ENCODE data around the gene TFF3. TPM values are rescaled to one million over a fixed set of nuclear protein-coding genes. Genes with fewer than 3 reads are reported as not detected.

TFF3 gene
- total RNA-seq, 1 donor: not detected

DNA sequence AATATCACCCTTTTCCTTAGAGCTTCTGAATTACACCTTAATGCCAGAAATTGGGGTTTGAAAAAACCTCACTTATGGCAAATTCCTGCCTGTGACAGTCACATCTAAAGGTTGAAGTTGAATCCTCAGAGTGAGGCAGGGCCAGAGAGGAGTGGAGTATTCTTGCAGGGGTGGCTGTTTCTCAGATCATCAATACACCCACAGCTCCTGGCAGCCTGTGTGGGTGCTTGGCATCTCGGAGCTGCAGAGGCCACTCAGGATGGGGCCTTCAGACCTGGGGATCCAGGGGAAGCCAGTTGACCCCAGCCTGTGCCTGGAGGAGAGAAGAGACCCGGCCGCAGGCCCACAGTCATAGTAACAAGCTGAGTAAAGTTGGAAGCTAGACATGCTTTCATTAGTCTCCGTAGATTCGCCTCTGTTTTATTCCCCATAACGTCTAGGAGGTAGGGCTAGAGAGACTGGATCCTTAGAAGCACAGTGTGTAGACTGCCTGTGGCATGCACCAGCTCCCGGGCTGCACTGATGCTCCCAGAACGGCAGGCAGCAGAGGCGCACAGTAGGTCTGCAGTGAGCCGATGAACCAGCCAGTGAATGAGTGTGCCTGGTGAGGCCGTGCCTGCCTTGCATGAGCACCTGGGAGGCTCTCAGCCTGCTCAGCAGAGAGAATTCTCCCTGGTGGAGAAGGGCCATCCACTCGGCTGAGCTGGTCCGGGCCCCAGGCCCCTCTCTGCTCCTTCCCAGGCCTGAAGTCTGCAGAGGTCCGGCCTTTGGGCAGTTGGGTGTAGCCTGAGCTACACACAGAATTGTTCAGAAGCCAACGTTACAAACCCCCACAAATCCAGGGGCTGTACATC, 42.9 kb downstream of the TFF3 start:
- H3K4me3 ChIP-seq (ENCODE audit: low read depth, low read length): no peak overlapping the region
- DNase-seq (ENCODE audit: low read depth): no peak
- TF ChIP-seq, protein P1, sequence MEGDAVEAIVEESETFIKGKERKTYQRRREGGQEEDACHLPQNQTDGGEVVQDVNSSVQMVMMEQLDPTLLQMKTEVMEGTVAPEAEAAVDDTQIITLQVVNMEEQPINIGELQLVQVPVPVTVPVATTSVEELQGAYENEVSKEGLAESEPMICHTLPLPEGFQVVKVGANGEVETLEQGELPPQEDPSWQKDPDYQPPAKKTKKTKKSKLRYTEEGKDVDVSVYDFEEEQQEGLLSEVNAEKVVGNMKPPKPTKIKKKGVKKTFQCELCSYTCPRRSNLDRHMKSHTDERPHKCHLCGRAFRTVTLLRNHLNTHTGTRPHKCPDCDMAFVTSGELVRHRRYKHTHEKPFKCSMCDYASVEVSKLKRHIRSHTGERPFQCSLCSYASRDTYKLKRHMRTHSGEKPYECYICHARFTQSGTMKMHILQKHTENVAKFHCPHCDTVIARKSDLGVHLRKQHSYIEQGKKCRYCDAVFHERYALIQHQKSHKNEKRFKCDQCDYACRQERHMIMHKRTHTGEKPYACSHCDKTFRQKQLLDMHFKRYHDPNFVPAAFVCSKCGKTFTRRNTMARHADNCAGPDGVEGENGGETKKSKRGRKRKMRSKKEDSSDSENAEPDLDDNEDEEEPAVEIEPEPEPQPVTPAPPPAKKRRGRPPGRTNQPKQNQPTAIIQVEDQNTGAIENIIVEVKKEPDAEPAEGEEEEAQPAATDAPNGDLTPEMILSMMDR (IDR thresholded peaks at IDR 0.05; ENCODE audit: insufficient read depth, low read length): no peak

DNA sequence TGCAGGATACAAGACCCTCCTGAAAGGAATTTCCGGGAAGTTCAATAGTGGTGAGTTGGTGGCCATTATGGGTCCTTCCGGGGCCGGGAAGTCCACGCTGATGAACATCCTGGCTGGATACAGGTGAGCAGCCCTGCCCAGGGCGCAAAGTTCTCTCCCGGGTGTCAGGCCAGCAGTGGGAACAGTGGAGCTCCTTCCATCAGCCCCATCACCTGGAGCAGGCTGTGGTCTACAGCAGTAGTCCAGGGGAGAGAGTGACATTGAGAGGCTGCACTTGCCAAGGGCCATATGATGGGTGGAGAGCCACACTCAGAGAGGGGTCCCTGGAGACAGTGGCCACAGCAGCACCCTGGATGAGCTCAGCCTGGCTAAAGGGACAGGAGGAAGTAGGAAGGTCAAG, 44.1 kb downstream of the TFF3 start:
- H3K4me3 ChIP-seq (ENCODE audit: low read depth, low read length): no peak overlapping the region
- TF ChIP-seq, protein P1 (IDR thresholded peaks at IDR 0.05; ENCODE audit: insufficient read depth, low read length): no peak
- DNase-seq (ENCODE audit: low read depth): no peak

DNA sequence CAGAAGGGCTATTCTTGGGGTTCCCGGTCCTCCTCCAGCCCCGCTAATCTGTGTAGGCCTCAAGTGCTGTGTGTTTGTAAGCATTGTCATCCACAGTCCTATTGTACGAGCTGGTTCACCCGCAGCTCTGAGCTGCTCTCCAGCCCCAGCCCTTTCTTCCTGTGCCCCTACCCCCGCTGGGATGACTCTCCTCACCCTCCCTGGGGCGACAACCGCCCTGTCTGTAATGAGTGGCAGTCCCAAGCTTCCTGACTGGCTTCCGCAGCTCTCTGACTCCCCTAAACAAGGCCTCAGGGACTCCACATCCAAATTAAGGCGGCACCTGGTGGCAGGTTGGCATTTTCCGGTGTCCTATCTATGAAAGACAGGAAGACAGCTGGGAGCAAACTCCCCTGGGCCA, 45.8 kb downstream of the TFF3 start:
- TF ChIP-seq, protein P1 (IDR thresholded peaks at IDR 0.05; ENCODE audit: insufficient read depth, low read length): no peak
- DNase-seq (ENCODE audit: low read depth): no peak
- no peak overlapping the region for H3K4me3 ChIP-seq (ENCODE audit: low read depth, low read length)

DNA sequence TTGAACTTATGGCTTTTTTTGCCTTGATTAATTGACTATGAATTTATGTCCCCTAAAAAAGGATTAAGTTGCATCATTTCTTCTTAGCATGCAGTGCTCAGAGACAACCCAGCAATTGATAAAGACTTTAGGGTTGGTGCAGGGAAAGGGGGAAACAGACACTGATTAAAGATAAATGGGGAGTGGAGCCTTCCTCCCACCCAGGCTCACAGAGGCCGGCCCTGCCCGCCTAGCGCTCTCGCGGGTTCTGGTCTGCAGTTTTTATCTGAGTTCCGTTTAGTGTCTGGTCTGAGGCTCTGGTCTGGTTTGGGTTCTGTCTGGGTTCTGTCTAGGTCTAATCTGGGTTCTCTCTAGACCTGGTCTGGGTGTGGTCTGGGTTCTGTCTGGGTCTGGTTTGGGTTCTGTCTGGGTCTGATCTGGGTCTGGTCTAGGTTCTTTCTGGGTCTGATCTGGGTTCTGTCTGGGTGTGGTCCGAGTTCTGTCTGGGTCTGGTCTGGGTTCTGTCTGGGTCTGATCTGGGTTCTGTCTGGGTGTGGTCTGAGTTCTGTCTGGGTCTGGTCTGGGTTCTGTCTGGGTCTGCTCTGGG, 48.1 kb downstream of the TFF3 start:
- no peak for DNase-seq (ENCODE audit: low read depth)
- no peak overlapping the region for H3K4me3 ChIP-seq (ENCODE audit: low read depth, low read length)
- TF ChIP-seq, protein P1 (IDR thresholded peaks at IDR 0.05; ENCODE audit: insufficient read depth, low read length): no peak

DNA sequence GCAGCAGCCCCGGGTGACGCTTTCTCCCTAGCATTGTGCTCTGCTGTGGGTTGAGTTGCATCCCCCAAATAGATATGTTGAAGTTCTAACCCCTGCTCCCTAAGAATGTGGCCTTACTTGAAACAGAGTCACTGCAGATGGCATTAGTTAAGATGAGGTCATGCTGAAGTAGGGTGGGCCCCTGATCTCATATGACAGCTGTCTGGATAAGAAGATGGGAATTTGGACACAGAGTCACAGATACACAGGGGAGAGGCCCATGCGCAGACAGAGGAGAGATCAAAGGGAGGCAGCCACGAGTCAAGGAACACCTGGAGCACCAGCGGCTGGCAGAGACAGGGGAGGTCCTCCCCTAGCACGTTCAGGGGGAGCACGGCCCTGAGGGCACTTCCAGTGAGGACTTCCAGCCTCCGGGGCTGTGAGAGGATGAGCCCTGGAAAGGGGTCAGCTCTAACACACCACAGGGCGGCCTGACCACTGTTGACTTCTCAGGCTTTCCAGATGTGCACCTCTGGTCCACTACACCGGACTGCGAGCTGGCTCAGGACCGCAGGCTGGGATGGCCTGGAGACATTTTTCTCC, 49.9 kb downstream of the TFF3 start:
- no peak overlapping the region for H3K4me3 ChIP-seq (ENCODE audit: low read depth, low read length)
- TF ChIP-seq, protein P1 (IDR thresholded peaks at IDR 0.05; ENCODE audit: insufficient read depth, low read length): no peak
- no peak for DNase-seq (ENCODE audit: low read depth)

DNA sequence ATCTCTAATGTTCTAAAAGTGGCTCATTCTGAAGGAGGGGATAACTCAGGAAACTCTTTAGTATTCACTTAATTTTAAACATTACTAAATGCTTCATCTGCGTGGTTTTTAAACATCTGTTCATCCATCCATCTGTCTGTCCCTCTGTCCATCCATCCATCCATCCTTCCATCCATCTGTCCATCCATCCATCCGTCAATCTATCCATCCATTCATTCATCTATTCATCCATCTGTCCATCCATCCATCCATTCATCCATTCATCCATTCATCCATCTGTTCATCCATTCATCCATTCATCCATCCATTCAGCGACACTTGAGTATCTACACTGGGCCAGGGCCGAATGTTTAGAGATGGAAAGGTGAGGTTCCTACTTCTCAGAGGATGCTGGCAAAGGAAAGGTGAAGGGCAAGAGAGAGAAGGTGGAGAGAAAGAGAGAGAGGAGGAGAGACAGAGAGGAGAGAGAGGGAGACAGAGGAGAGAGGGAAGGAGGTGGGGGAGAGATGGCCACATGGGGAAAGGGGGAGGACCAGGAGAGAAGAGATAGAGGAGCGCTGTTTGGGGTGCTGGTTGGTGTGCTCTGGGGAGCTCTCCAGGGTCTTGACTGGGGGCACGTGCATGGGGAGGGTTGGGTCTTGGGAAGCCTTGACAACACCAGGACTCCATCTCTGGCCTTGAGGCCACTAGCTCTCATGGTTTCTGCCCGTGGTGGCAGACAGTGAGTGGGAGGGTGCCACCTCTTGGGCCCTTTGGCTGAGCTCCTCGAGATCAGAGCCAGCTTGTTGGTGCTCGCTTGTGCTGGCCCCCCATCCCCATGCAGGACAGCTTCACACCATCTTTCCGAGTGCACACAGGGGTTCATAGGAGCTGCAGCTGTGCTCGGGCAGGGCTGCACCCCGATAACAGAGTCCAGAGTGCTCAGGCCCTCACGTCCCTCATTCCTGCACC, 50.7 kb downstream of the TFF3 start:
- no peak for DNase-seq (ENCODE audit: low read depth)
- no peak overlapping the region for H3K4me3 ChIP-seq (ENCODE audit: low read depth, low read length)
- TF ChIP-seq, protein P1 (IDR thresholded peaks at IDR 0.05; ENCODE audit: insufficient read depth, low read length): no peak
